Measurements from ENCODE around the gene ADAT3.

The ADAT3 gene

GRCh38 chr19:1955171-1956121 is 50.2 kb downstream of the ADAT3 start:
- no peak for DNase-seq (ENCODE audit: extremely low read depth in 1 of 2, low read depth in 1 of 2)

DNA sequence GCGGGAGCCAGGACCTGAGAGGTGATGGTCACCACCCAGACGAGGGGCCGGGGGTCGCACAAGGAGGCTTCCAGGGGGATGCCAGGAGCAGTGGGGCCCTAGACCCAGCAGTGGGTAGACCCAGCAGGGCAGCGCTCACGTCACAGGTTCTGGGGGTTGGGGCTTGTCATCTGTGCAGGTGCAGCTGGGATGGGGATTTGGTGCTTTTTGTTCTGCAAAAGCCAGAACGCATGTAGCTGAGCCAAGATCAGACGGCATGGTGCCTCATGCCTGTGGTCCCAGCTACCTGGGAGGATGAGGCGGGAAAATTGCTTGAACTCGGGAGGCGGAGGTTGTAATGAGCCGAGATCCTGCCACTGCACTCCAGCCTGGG is 50.9 kb downstream of the ADAT3 start:
- no peak for DNase-seq (ENCODE audit: extremely low read depth in 1 of 2, low read depth in 1 of 2)

- no peak for DNase-seq (ENCODE audit: extremely low read depth in 1 of 2, low read depth in 1 of 2)
Measured at GRCh38 chr19:1956868-1957492, 51.8 kb downstream of the ADAT3 start.

DNA sequence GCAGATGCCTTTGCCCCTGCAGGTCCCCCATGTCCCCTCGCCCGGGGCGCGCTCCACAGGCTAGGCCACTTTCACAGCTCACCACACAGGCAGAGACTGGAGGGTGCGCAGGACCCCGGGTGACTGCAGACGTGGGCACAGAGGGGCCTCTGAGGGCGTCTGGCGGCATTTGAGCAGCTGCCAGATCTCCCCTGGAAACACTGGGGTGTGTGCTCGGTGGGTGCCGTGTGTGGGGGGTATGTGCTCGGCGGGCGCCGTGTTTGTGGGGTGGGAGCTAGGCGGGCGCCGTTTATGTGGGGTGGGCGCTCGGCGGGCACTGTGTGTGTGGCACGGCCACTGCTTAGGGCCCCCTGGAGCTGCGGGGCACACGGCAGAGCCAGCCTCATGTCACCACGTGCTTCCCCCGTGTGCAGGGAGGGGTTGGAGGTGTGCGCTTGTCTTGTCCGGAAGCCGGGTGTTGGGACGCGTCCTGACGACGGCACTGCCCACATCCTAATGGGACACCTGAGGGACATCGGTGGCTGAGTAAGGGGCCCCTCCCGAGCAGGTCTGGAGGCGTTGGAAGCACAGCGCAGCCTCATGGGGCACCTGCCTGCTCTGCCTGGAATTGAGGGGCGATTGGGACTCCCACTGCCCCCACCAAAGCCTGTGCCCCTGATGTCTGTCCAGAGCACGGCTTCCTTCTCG is 52.5 kb downstream of the ADAT3 start:
- DNase-seq (ENCODE audit: extremely low read depth in 1 of 2, low read depth in 1 of 2): no peak

- no peak for DNase-seq (ENCODE audit: extremely low read depth in 1 of 2, low read depth in 1 of 2)
Measured at GRCh38 chr19:1959928-1960589, 54.9 kb downstream of the ADAT3 start.

DNA sequence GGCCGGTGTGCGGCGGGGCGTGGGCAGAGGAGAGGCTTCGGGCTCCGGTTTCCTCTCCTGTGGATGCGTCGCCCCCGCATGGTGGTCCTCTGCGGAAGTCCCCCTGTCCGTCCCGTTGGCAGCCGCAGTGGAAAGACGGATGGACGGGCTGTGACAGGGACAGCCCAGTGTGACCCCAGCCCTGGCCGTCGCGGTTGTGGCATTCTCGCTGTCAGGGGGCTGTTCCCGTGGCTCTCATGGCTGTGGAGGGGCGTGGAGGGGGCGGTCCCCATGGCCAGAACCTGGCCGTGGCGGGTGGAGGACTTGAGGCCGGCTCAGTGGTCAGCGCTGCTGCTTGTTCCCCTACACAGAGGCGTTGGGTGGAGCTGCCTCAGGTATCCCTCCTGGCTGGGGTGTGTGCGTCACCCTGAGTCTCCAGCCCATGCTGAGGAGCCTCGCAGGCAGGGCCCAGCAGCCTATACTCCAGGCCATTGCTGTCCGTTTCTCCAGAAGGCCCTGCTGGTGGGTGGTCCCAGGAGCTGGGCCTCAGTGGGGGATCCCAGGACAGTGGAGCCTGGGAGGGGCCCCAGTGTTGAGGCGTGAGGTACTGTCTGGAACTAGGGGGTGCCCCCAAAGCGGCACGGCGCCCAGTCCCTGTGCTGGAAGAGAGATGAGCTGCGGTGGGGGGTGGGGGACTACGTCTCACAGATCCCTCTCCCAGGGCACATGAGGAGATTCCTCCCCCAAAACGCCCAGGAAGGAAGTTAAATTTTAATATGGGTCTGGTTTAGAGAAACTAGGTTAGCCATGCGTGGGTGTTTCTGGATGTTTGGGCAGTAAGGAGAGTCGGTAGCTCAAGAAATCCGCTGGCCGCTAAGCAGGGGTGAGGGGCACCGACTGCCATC is 56.0 kb downstream of the ADAT3 start:
- no peak for DNase-seq (ENCODE audit: extremely low read depth in 1 of 2, low read depth in 1 of 2)

DNA sequence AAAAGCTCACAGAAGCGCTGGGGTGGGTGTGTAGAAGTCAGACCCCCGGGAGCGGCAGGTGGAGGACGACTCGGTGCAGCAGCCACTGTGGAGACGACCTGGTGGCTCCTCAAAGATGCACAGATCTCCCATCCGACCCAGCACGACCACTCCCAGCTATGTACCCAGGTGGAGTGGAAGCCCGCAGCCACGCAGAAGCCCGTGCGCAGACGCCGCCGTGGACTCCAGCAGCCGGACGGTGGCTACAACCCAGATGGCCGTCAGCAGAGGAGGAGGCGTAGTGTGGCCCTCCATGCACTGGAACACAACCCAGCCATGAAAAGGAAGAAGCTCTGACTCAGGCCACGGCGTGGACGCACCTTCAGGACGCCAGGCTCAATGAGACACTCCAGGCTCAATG is 57.5 kb downstream of the ADAT3 start:
- DNase-seq (ENCODE audit: extremely low read depth in 1 of 2, low read depth in 1 of 2): no peak
